ENCODE data around the gene SAFB. TPM values are rescaled to one million over a fixed set of nuclear protein-coding genes. Genes with fewer than 3 reads are reported as not detected.

The SAFB gene
- total RNA-seq, 2 experiments from 2014 or later, result 195 to 200 TPM

GRCh38 chr19:5713228-5713627, 90.3 kb downstream of the SAFB start:
- no peak for TF ChIP-seq CTCF (IDR thresholded peaks at IDR 0.05)
- H3K4me3 Mint-ChIP-seq, result no peak overlapping the region
- peaks cover 6% of the 10 kb centered on the region for H3K4me1 Mint-ChIP-seq (ENCODE audit: low read depth)
- intact Hi-C loops (cut with DNase I, micrococcal nuclease), result no loop called here
- Histone ChIP-seq H3K27ac (ENCODE audit: low read depth in 1 of 2, low read length in 2 of 2) (no peak overlapping the region), H3K9me3 (ENCODE audit: control insufficient read depth in 1 of 2, insufficient read depth in 1 of 2, low read length in 2 of 2) (no peaks in the 10 kb centered on the region), H3K36me3 (ENCODE audit: insufficient read depth, low read length) (peaks cover 55% of the 10 kb centered on the region), H3K4me1 (ENCODE audit: insufficient read depth, low read length) (peaks cover 12% of the 10 kb centered on the region), H3K27me3 (ENCODE audit: control insufficient read depth in 1 of 2, insufficient read depth in 2 of 2, low read length in 2 of 2) (no peaks in the 10 kb centered on the region), H3K4me3 (ENCODE audit: low read length) (no peak overlapping the region)
- no peaks in the 10 kb centered on the region for H3K9me3 Mint-ChIP-seq
- ATAC-seq (ENCODE audit: poor library complexity) (no peak), DNase-seq (no peak)
- no peak overlapping the region for H3K27ac Mint-ChIP-seq
- H3K27me3 Mint-ChIP-seq, result no peaks in the 10 kb centered on the region
- ChIA-PET CTCF (interaction anchor here (1.3 kb wide), 1 partner anchor 23 kb away, joined by 4 read pairs; the partner anchor contains the start of gene RPL36), POLR2A (no interaction called here)
- peaks cover 39% of the 10 kb centered on the region for H3K36me3 Mint-ChIP-seq (ENCODE audit: low read depth)

GRCh38 chr19:5714816-5715215, 91.9 kb downstream of the SAFB start:
- POLR2A ChIA-PET, result interaction anchor here (1.1 kb wide), 1 partner anchor 24 kb away, joined by 3 read pairs; no protein-coding TSS in a partner anchor
- Mint-ChIP-seq H3K4me3 (no peak overlapping the region), H3K4me1 (ENCODE audit: low read depth) (peaks cover 18% of the 10 kb centered on the region), H3K27me3 (no peaks in the 10 kb centered on the region), H3K36me3 (ENCODE audit: low read depth) (peaks cover 48% of the 10 kb centered on the region), H3K9me3 (no peaks in the 10 kb centered on the region), H3K27ac (no peak overlapping the region)
- intact Hi-C loops (cut with DNase I, micrococcal nuclease), result no loop called here
- H3K4me1 ChIP-seq (ENCODE audit: insufficient read depth, low read length), result peaks cover 26% of the 10 kb centered on the region
- CTCF ChIA-PET, result no interaction called here
- no peak overlapping the region for H3K27ac ChIP-seq (ENCODE audit: low read depth in 1 of 2, low read length in 2 of 2)
- ATAC-seq (ENCODE audit: poor library complexity) (no peak), DNase-seq (no peak)
- H3K9me3 ChIP-seq (ENCODE audit: control insufficient read depth in 1 of 2, insufficient read depth in 1 of 2, low read length in 2 of 2), result no peaks in the 10 kb centered on the region
- no peak overlapping the region for H3K4me3 ChIP-seq (ENCODE audit: low read length)
- peaks cover 51% of the 10 kb centered on the region for H3K36me3 ChIP-seq (ENCODE audit: insufficient read depth, low read length)
- TF ChIP-seq CTCF (IDR thresholded peaks at IDR 0.05), result no peak
- no peaks in the 10 kb centered on the region for H3K27me3 ChIP-seq (ENCODE audit: control insufficient read depth in 1 of 2, insufficient read depth in 2 of 2, low read length in 2 of 2)

GRCh38 chr19:5717215-5717935, 94.5 kb downstream of the SAFB start:
- no peaks in the 10 kb centered on the region for H3K9me3 Mint-ChIP-seq
- no peak for TF ChIP-seq CTCF (IDR thresholded peaks at IDR 0.05)
- peaks cover 26% of the 10 kb centered on the region for H3K4me1 Mint-ChIP-seq (ENCODE audit: low read depth)
- no peak for ATAC-seq (ENCODE audit: poor library complexity)
- POLR2A ChIA-PET, result no interaction called here
- peak overlapping the region; percentile 45 for H3K4me3 Mint-ChIP-seq
- H3K36me3 Mint-ChIP-seq (ENCODE audit: low read depth), result peaks cover 38% of the 10 kb centered on the region
- peak overlapping the region; percentile 55 for H3K27ac Mint-ChIP-seq
- H3K27me3 ChIP-seq (ENCODE audit: control insufficient read depth in 1 of 2, insufficient read depth in 2 of 2, low read length in 2 of 2), result no peaks in the 10 kb centered on the region
- no peaks in the 10 kb centered on the region for H3K27me3 Mint-ChIP-seq
- H3K4me3 ChIP-seq (ENCODE audit: low read length), result no peak overlapping the region
- H3K36me3 ChIP-seq (ENCODE audit: insufficient read depth, low read length), result peaks cover 32% of the 10 kb centered on the region
- peaks cover 34% of the 10 kb centered on the region for H3K4me1 ChIP-seq (ENCODE audit: insufficient read depth, low read length)
- no peak for DNase-seq
- intact Hi-C loops (cut with DNase I, micrococcal nuclease), result no loop called here
- CTCF ChIA-PET, result interaction anchor here (1.7 kb wide), 1 partner anchor 27 kb away, joined by 7 read pairs; the partner anchor contains the start of gene RPL36
- H3K9me3 ChIP-seq (ENCODE audit: control insufficient read depth in 1 of 2, insufficient read depth in 1 of 2, low read length in 2 of 2), result no peaks in the 10 kb centered on the region
- no peak overlapping the region for H3K27ac ChIP-seq (ENCODE audit: low read depth in 1 of 2, low read length in 2 of 2)

Other genes starting within 250 kb of the SAFB start
- gene ZNRF4, start 167.7 kb upstream of the SAFB start, total RNA-seq, result not detected
- gene TINCR, start 55.1 kb upstream of the SAFB start, total RNA-seq, result 1 to 10 TPM in 1 of 2 experiments, under 1 TPM in 1; 0.74 to 1.6 TPM
- gene SAFB2, start 307 bp upstream of the SAFB start, total RNA-seq, result 100 to 1,000 TPM; 238 to 246 TPM
- gene MICOS13, start 57.4 kb downstream of the SAFB start, total RNA-seq, result 10 to 100 TPM; 21.7 to 23.0 TPM
- gene HSD11B1L, start 57.9 kb downstream of the SAFB start, total RNA-seq, result 1 to 10 TPM; 2.4 to 2.9 TPM
- gene RPL36, start 67.2 kb downstream of the SAFB start, total RNA-seq, result 1,000 to 10,000 TPM; 1,509 to 1,565 TPM
- gene LONP1, start 97.1 kb downstream of the SAFB start, total RNA-seq, result 10 to 100 TPM; 88.7 to 91.0 TPM
- not detected for gene CATSPERD, start 97.6 kb downstream of the SAFB start, total RNA-seq
- 1 to 10 TPM; 3.1 to 4.9 TPM for gene PRR22, start 161.7 kb downstream of the SAFB start, total RNA-seq
- gene DUS3L, start 168.1 kb downstream of the SAFB start, total RNA-seq, result 100 to 1,000 TPM; 150 to 170 TPM
- 1 to 10 TPM; 1.5 to 1.6 TPM for gene NRTN, start 182.0 kb downstream of the SAFB start, total RNA-seq
- gene FUT6, start 216.6 kb downstream of the SAFB start, total RNA-seq, result under 1 TPM in 1 of 2 experiments, not detected in 1; 0.17 TPM
- under 1 TPM; 0.61 to 0.85 TPM for gene FUT3, start 228.4 kb downstream of the SAFB start, total RNA-seq
- 1 to 10 TPM; 7.9 to 8.7 TPM for gene FUT5, start 247.5 kb downstream of the SAFB start, total RNA-seq